Activated CD8-positive, alpha-beta T cell treated with anti-CD3 and anti-CD28 coated beads for 36 hours (primary cell): ENCODE measurements around the gene FRRS1L. TPM values are rescaled to one million over a fixed set of nuclear protein-coding genes. Genes with fewer than 3 reads are reported as not detected.

ENCODE experiments used
- ATAC-seq: fragments of 200-7000 bp; cut with Tn5 transposase; one replicate; pipeline ENCODE4 v1.10.0; 2021; ENCODE audit warnings: mild to moderate bottlenecking, moderate library complexity
- CTCF ChIA-PET: fragments of 350-600 bp; sonication (Branson Sonifier 250); formaldehyde crosslinking; loops from one replicate; lab custom pipeline; 2021; ENCODE audit warnings: antibody characterized with exemption; lab: Charles Lee
- POLR2A ChIA-PET: fragments of 350-600 bp; sonication (Branson Sonifier 250); formaldehyde crosslinking; loops from one replicate; lab custom pipeline; 2021; ENCODE audit warnings: antibody characterized with exemption; lab: Charles Lee
- DNase-seq: peaks from one replicate; pipeline ENCODE4 v3.0.0-alpha.2; 2020
- H3K27ac Mint-ChIP-seq: one replicate; pipeline ENCODE4 v1.8.0; 2021; ENCODE audit warnings: mild to moderate bottlenecking, mixed read lengths
- H3K27me3 Mint-ChIP-seq: one replicate; pipeline ENCODE4 v1.8.0; 2021; ENCODE audit warnings: mixed read lengths
- H3K36me3 Mint-ChIP-seq: one replicate; pipeline ENCODE4 v1.8.0; 2021; ENCODE audit warnings: low read depth, mixed read lengths
- H3K4me1 Mint-ChIP-seq: one replicate; pipeline ENCODE4 v1.8.0; 2021; ENCODE audit warnings: low read depth, mixed read lengths
- H3K4me3 Mint-ChIP-seq: one replicate; pipeline ENCODE4 v1.8.0; 2021; ENCODE audit warnings: mild to moderate bottlenecking, moderate library complexity, mixed read lengths
- H3K9me3 Mint-ChIP-seq: one replicate; pipeline ENCODE4 v1.8.0; 2021; ENCODE audit warnings: mixed read lengths
- intact Hi-C: fragments of 100-400 bp; cut with micrococcal nuclease; formaldehyde crosslinking; loops from one replicate; pipeline ENCODE4 v1.10.0; 2022
- total RNA-seq, 2 experiments: library from RNA; stranded (reverse); gene quantifications; one replicate each; pipeline ENCODE4 v1.2.3, GENCODE V29; 2021
- TF ChIP-seq, protein P1 (sequence below): fragments of 200-600 bp; IDR thresholded peaks from one replicate; pipeline ENCODE4 v1.8.0; 2022; ENCODE audit warnings: antibody characterized with exemption, mild to moderate bottlenecking

FRRS1L gene
- total RNA-seq, 2 experiments from 2014 or later = not detected

DNA sequence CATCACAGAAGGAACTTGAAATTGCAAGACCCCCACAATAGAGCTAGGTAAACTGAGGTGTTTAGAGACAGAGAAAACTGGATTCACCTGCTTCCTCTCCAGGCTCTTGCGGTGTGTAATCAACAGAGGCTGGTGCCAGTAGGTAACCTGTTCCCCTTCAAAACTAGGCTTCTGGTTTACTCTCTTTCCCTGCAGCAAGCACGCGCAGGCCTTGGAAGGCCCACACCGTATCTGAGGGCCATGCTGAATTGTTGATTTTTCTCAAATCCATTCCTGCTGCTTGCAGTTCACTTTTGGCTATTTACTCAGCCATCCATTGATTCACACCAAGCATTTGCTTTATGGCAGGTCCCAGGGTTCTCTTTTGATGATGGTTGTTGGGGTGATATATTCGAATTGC lies 667 bp upstream of the FRRS1L start:
- ATAC-seq (no peak), DNase-seq (no peak)
- H3K9me3 Mint-ChIP-seq = peaks cover 10% of the 10 kb centered on the region
- POLR2A ChIA-PET = no interaction called here
- no peak overlapping the region for H3K4me3 Mint-ChIP-seq
- H3K4me1 Mint-ChIP-seq = peaks cover 4% of the 10 kb centered on the region
- TF ChIP-seq, protein P1, sequence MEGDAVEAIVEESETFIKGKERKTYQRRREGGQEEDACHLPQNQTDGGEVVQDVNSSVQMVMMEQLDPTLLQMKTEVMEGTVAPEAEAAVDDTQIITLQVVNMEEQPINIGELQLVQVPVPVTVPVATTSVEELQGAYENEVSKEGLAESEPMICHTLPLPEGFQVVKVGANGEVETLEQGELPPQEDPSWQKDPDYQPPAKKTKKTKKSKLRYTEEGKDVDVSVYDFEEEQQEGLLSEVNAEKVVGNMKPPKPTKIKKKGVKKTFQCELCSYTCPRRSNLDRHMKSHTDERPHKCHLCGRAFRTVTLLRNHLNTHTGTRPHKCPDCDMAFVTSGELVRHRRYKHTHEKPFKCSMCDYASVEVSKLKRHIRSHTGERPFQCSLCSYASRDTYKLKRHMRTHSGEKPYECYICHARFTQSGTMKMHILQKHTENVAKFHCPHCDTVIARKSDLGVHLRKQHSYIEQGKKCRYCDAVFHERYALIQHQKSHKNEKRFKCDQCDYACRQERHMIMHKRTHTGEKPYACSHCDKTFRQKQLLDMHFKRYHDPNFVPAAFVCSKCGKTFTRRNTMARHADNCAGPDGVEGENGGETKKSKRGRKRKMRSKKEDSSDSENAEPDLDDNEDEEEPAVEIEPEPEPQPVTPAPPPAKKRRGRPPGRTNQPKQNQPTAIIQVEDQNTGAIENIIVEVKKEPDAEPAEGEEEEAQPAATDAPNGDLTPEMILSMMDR = no peak
- peaks cover 55% of the 10 kb centered on the region for H3K27me3 Mint-ChIP-seq
- H3K36me3 Mint-ChIP-seq = peaks cover 3% of the 10 kb centered on the region
- CTCF ChIA-PET = no interaction called here
- intact Hi-C loops = no loop called here
- no peak overlapping the region for H3K27ac Mint-ChIP-seq

- H3K4me1 Mint-ChIP-seq = peaks cover 4% of the 10 kb centered on the region
- ATAC-seq (no peak), DNase-seq (no peak)
- H3K9me3 Mint-ChIP-seq = peaks cover 10% of the 10 kb centered on the region
- H3K27ac Mint-ChIP-seq = no peak overlapping the region
- ChIA-PET POLR2A (no interaction called here), CTCF (interaction anchor here (0.6 to 1.4 kb wide), 2 partner anchors 14 to 47 kb away, joined by 3 read pairs; partner anchors contain the start of gene TMEM245)
- intact Hi-C loops = no loop called here
- peaks cover 3% of the 10 kb centered on the region for H3K36me3 Mint-ChIP-seq
- peaks cover 55% of the 10 kb centered on the region for H3K27me3 Mint-ChIP-seq
- no peak overlapping the region for H3K4me3 Mint-ChIP-seq
- TF ChIP-seq, protein P1 = no peak
Measured at GRCh38 chr9:109166171-109166770, 778 bp downstream of the FRRS1L start.

DNA sequence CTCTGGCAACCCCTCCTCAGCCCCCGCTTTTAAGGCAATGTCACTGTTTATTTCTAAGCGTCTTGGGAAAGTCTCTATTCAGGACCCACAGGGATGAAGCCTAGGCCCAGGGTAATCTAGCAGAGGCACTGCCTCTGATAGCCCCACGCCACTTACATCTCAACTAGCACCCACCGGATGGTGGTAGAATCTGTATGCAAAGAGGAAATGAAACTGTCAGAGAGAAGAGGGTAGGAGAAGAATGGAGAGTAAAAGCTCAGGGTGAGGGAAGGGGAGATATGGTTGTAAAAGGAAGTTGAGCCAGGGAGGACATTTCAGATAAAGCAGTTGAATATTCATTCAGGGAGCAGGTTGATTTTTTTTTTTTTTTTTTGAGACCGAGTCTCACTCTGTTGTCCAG lies 3.0 kb downstream of the FRRS1L start:
- H3K27me3 Mint-ChIP-seq = peaks cover 45% of the 10 kb centered on the region
- TF ChIP-seq, protein P1 = no peak
- POLR2A ChIA-PET = no interaction called here
- H3K9me3 Mint-ChIP-seq = peaks cover 10% of the 10 kb centered on the region
- intact Hi-C loops = no loop called here
- H3K36me3 Mint-ChIP-seq = peaks cover 3% of the 10 kb centered on the region
- DNase-seq (no peak), ATAC-seq (no peak)
- peaks cover 4% of the 10 kb centered on the region for H3K4me1 Mint-ChIP-seq
- H3K27ac Mint-ChIP-seq = no peak overlapping the region
- no peak overlapping the region for H3K4me3 Mint-ChIP-seq
- CTCF ChIA-PET = no interaction called here

DNA sequence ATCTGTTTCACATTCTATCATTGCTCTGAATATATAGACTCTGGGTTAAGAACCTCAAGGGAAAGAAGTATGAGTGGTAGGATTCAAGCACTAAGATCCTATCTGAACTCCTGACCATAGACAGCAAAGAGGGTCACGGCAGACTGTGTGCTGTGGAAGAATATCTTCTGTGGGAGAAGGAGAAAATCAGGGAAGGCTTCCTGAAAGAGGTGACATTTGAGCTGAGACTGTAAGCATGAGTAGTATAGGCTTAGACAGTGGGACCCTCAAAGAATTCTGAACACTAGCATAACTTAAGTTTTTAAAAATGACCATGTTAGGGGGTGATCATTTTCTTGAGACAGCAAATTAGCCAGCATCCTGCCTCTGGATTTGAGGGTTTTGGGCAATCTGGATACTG lies 3.9 kb downstream of the FRRS1L start:
- H3K36me3 Mint-ChIP-seq = peaks cover 3% of the 10 kb centered on the region
- peaks cover 10% of the 10 kb centered on the region for H3K9me3 Mint-ChIP-seq
- H3K27ac Mint-ChIP-seq = no peak overlapping the region
- no peak overlapping the region for H3K4me3 Mint-ChIP-seq
- ChIA-PET POLR2A (no interaction called here), CTCF (no interaction called here)
- peaks cover 38% of the 10 kb centered on the region for H3K27me3 Mint-ChIP-seq
- ATAC-seq (no peak), DNase-seq (no peak)
- peaks cover 4% of the 10 kb centered on the region for H3K4me1 Mint-ChIP-seq
- intact Hi-C loops = no loop called here
- TF ChIP-seq, protein P1 = no peak

GRCh38 chr9:109162677-109163076 lies 4.4 kb downstream of the FRRS1L start:
- ATAC-seq (no peak), DNase-seq (no peak)
- CTCF ChIA-PET = no interaction called here
- Mint-ChIP-seq H3K4me3 (no peak overlapping the region), H3K36me3 (peaks cover 3% of the 10 kb centered on the region), H3K27ac (no peak overlapping the region), H3K27me3 (peaks cover 34% of the 10 kb centered on the region), H3K4me1 (peaks cover 4% of the 10 kb centered on the region), H3K9me3 (peaks cover 10% of the 10 kb centered on the region)
- TF ChIP-seq, protein P1 = no peak
- POLR2A ChIA-PET = no interaction called here
- intact Hi-C loops = no loop called here
